Astrocyte of the cerebellum (primary cell): ENCODE measurements around the gene SLC10A2.

Experiments used
- DNase-seq: peaks from one replicate; pipeline ENCODE4 v3.0.0-alpha.2; 2011; ENCODE audit warnings: low read depth
- H3K4me3 ChIP-seq: 2 replicates; pipeline ENCODE4 v1.5.1; 2011; ENCODE audit warnings: mild to moderate bottlenecking, low read depth, low read length, moderate library complexity
- CTCF ChIP-seq: IDR thresholded peaks from 2 replicates; pipeline ENCODE4 v1.5.1; 2012; ENCODE audit warnings: low read length, low read depth, moderate library complexity, mild to moderate bottlenecking; ENCODE audit errors: missing control alignments
- in situ Hi-C: cut with HindIII; loops from 2 replicates; pipeline ENCODE4 v1.10.0; 2017; ENCODE audit warnings: low sequenced_read_pairs

SLC10A2 gene

DNA sequence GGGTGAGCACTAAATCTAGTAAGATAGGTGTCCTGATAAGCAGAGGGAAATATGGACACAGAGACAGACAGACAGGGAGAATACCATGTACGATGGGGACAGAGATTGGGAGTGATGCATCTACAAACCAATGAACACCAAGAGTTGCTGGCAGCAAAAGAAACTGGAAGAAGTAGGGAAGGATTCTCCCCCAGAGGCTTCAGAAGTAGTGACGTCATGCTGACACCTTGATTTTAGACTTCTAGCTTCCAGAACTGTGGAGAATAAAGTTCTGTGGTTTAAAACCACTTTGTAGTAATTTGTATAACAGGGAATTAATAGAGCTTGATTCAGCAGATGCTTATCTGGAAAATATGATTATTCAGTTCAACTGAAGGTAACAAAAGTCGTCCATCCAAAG, 66.1 kb downstream of the SLC10A2 start:
- DNase-seq = no peak
- no peak for TF ChIP-seq CTCF
- in situ Hi-C loops = no loop called here
- H3K4me3 ChIP-seq = no peak overlapping the region

DNA sequence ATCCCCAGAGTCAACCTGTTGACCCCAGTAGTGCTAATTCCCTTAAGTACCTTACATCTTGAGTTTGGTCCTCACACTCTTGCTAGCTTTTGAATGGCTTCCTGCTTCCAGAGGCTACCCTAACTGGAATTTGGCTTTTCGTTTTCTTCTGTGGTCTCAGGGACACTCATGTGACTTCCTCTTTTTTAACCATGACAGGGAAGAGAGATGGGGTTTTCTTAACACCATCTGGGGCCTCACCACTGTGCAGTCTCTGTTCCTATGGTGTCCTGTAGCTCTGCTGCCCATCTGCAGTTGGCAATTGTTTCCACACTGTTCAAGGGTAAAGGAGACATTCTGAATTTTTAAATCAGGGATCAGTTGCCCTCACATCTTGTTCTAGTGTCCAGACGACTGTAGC, 66.7 kb downstream of the SLC10A2 start:
- no peak for DNase-seq
- in situ Hi-C loops = no loop called here
- no peak for TF ChIP-seq CTCF
- no peak overlapping the region for H3K4me3 ChIP-seq
